ENCODE data around the gene EHD2.
"Not testable (repeated sequence)": the region's sequence is repeated elsewhere in the genome, so short reads cannot be mapped to it uniquely, and the experiment has no call there.

EHD2 gene

DNA sequence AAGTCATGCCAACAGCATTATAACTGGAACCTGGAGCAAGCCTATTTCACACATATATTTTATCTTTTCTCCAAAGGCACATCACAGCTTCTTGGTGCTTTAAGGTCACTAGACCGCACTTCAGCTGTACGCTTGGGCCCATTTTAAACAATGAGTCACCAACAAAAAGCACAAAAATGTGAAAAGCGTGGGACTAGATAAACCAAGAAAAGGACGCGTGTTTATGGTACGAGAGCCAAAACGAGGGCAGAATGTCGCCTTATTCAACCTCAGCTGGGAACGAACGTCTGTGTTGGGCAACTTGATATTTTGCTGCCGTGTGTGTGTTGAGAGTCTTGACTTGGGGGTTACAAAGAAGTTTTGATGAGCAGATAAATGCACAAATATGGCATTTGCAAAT is 9.2 kb upstream of the EHD2 start:
- DNase-seq = no peak
- in situ Hi-C loops (cut with MboI; ENCODE audit: low pct_unique_long_range_greater_than_20kb, low sequenced_read_pairs) = no loop called here

DNA sequence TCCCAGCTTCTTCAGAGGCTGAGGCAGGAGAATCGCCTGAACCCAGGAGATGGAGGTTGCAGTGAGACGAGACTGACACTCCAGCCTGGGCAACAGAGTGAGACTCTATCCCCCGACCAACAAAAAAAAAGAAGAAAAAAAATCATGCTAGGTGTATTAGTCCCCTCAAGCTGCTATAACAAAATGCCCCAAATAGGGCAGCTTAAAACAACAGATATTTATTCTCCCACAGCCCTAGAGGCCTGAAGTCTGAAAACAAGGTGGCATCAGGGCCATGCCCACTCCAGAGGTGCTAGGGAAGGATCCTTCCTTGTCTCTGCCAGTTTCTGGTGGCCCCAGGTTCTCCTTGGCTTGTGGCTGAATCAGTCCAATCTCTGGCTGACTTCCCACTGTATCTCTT is 8.6 kb upstream of the EHD2 start:
- DNase-seq = no peak
- in situ Hi-C loops (cut with MboI; ENCODE audit: low pct_unique_long_range_greater_than_20kb, low sequenced_read_pairs) = no loop called here

DNA sequence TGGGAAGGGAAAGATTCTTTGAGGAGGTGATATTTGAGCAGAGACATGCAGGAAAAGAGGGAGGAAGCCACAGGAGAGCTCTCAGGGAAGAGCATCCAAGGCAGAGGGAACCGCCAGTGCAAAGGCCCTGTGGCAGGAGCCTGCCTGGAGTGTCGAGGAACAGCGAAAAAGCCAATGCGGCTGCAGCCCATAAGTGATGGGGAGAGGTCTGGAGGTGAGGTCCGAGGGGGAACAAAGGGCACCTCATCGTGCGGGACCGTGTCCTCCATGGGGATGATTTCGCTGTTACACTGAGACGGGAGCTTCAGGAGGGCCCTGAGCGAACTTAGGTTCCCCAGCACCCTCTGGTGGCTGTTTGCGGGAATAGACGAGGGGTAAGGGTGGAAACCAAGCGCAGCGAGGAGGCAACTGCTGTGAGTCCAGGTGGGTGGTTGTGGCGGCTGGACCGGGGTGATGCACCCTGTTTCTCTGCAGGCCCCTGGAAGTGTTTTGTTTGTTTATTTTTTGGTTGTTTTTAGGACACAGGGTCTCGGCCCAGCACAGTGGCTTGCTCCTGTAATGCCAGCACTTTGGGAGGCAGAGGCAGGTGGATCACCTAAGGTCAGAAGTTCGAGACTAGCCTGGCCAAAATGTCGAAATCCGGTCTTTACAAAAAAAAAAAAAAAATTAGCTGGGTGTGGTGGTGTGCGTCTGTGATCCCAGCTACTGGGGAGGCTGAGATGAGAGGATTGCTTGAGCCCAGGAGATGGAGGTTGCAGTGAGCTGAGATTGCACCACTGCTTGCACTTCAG is 5.9 kb upstream of the EHD2 start:
- DNase-seq = peak; percentile 86
- in situ Hi-C loops (cut with MboI; ENCODE audit: low pct_unique_long_range_greater_than_20kb, low sequenced_read_pairs) = no loop called here

DNA sequence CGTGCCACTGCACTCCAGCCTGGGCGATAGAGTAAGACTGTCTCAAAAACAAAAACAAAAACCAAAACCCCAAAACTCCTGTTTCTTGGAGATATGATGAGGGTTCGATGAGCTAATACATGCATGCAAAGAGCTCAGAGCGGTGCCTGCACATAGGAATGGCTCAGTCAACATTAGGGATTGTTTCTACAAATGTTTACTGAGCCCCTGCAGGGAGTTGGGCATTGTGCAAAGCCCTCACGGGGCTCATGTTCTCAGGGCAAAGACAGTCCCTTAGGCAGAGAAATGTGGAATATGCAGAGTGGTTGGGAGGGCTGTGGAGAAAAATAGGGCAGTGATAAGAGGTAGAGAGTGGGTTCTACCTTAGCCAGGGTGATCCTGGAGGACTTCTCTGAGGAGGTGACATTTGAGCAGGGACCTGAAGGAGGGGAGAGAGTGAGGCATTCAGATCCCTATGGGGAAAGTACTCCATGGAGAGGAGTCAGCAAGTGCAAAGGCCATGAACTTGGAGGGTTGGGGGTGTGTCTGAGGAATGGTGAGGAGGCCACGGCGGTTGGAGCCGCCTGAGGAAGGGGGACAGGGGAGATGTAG is 1.5 kb upstream of the EHD2 start:
- in situ Hi-C loops (cut with MboI; ENCODE audit: low pct_unique_long_range_greater_than_20kb, low sequenced_read_pairs) = no loop called here

DNA sequence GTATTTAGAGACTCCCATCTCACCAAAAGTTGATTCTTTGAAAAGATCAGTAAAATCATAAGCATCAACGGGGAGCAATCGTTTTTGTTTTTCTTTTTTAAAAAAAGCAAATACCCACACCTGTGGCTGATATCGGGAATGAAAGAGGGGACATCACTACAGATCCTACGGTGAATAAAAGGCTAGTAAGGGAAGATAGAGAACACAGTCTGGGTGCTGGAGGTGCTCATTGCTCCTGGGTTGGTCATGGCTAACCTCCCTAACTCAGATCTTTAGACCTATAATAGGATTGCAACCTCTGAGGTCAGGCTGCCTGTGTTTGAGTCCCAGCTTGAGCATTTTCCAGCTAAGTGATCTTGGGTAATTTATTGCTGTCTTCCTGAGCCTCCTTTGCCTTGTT is 1.1 kb downstream of the EHD2 start:
- no peak for DNase-seq
- in situ Hi-C loops (cut with MboI; ENCODE audit: low pct_unique_long_range_greater_than_20kb, low sequenced_read_pairs) = no loop called here

More for the DNA sequence above, 1.5 kb upstream of the EHD2 start:
- DNase-seq = no peak

DNA sequence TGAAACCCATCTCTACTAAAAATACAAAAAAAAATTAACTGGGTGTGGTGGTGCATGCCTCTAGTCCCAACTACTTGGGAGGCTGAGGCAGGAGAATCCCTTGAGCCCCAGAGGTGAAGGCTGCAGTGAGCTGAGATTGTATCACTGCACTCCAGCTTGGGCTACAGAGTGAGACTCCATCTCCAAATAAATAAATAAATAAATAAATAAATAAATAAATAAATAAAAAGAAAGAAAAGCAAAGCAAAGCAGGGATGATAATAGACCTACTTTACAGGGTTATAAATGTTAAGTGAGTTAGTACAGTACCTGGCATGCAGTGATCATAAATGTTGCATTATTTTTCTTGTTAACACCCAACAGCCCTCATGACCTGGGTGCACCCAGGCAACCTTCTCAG is 1.6 kb downstream of the EHD2 start:
- DNase-seq; in situ Hi-C loops (cut with MboI; ENCODE audit: low pct_unique_long_range_greater_than_20kb, low sequenced_read_pairs): not testable (repeated sequence)

DNA sequence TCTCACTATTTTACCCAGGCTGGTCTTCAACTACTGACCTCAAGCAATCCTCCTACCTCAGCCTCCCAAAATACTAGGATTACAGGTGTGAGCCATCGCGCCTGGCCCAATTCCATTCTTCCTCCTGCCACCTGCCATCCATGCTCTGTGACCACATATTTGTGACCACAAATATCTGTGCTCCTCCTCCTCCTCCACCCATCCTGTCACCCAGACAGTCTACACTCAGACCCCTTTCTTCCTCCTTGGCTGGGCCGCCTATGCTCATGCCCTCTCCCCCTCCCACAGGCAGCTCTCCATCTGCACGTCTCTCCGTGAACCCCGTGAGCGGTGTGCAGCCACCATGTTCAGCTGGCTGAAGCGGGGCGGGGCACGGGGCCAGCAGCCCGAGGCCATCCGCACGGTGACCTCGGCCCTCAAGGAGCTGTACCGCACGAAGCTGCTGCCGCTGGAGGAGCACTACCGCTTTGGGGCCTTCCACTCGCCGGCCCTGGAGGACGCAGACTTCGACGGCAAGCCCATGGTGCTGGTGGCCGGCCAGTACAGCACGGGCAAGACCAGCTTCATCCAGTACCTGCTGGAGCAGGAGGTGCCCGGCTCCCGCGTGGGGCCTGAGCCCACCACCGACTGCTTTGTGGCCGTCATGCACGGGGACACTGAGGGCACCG is 3.2 kb downstream of the EHD2 start:
- no peak for DNase-seq
- in situ Hi-C loops (cut with MboI; ENCODE audit: low pct_unique_long_range_greater_than_20kb, low sequenced_read_pairs) = no loop called here

DNA sequence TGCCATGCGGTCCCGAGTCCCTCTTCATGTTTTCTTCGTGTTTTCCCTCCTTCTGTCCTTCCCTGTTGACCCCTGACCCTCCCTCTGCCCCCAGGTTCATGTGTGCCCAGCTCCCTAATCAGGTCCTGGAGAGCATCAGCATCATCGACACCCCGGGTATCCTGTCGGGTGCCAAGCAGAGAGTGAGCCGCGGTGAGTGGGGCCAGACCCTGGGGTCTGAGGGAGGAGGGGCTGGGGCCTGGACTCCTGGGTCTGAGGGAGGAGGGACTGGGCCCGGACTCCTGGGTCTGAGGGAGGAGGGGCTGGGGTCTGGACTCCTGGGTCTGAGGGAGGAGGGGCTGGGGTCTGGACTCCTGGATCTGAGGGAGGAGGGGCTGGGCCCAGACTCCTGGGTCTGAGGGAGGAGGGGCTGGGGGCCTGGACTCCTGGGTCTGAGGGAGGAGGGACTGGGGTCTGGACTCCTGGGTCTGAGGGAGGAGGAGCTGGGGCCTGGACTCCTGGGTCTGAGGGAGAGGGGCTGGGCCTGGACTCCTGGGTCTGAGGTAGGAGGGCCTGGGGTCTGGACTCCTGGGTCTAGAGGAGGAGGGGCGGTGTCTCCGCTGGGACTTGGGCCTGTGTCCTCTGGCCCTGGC is 5.3 kb downstream of the EHD2 start:
- in situ Hi-C loops (cut with MboI; ENCODE audit: low pct_unique_long_range_greater_than_20kb, low sequenced_read_pairs) = not testable (repeated sequence)

DNA sequence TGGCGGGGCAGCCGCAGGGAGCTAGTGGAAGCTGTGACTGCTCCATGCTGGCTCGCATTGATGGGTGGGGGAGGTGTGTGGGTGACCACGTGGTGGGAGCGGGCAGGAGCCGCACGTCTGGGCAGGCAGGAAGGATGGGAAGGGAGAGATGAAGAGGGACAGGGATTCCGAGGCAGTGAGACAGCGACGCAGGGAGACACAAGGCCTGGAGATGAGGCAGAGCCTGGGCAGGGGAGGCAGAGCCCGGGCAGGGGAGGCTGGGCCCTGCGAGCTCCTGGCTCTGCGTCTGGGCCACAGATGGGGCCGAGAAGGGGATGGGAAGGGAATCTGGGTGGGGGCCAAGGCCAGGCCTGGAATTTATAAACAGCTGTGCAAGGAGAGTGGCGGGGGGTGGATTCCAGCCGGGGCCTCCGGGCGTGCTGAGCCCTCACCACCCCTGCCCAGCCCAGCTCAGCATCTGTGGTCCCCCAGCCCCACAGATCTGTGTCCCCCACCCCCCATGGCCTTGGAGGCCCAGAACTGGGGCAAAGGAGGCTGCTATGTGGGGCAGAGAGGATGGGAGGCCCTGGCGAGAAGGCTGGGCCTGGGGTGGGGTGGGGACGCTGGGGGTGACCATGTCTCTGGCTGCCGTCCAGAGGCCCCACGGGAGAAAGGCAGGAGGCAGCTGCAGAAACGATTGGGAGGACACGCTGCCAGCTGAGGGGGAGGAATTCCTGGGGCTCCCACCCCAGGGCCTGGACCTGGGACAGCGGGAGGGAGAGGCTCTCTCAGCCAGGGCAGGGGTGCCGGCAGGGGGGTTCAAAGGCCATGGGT is 6.0 kb downstream of the EHD2 start:
- no peak for DNase-seq
- in situ Hi-C loops (cut with MboI; ENCODE audit: low pct_unique_long_range_greater_than_20kb, low sequenced_read_pairs) = no loop called here

More for the DNA sequence above, 5.3 kb downstream of the EHD2 start:
- DNase-seq = not testable (repeated sequence)

DNA sequence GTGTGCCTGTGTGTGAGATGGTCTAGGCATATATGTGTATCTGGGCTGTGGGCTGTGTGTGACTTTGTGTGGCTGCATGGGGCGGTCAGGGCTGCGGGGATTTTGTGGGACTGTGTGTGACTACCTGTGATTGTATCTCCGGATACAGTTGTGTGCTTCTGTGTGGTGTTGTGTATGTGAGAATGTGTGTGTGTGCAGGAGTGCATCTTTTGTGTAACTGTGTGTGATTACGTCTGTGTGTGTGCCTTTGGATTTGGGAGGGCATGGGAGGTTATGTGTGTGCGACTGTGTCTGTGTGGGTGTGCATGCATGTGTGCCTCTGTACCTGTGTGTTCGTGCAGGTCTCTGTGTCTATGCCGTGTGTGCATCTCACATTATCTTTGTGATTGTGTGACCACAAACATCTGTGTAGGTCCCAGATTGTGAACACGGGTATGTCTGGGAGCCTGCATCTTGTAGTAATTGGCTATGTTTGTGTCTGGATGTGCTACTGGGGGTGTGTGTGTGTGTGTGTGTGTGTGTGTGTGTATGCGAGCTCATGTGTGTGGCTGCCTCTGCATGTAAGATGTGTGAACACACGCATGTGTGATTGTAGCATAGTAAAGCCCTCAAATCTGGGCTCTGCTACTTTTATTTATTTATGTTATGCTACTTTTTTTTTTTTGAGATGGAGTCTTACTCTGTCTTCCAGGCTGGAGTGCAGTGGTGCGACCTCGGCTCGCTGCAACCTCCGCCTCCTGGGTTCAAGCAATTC is 7.6 kb downstream of the EHD2 start:
- in situ Hi-C loops (cut with MboI; ENCODE audit: low pct_unique_long_range_greater_than_20kb, low sequenced_read_pairs) = no loop called here
- DNase-seq = no peak

DNA sequence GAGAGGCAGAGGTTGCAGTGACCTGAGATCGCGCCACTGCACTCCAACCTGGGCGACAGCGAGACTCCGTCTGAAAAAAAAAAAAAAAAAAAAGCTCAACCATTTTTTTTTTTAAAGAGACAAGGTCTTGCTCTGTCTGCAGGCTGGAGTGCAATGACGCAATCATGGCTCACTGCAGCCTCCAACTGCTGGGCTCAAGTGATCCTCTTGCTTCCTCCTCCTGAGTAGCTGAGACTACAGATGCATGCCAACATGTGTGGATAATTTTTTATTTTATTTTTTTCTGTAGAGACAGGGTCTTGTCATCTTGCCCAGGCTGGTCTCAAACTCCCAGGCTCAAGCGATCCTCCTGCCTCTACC is 10.3 kb downstream of the EHD2 start:
- DNase-seq = peak; percentile 87
- in situ Hi-C loops (cut with MboI; ENCODE audit: low pct_unique_long_range_greater_than_20kb, low sequenced_read_pairs) = no loop called here

DNA sequence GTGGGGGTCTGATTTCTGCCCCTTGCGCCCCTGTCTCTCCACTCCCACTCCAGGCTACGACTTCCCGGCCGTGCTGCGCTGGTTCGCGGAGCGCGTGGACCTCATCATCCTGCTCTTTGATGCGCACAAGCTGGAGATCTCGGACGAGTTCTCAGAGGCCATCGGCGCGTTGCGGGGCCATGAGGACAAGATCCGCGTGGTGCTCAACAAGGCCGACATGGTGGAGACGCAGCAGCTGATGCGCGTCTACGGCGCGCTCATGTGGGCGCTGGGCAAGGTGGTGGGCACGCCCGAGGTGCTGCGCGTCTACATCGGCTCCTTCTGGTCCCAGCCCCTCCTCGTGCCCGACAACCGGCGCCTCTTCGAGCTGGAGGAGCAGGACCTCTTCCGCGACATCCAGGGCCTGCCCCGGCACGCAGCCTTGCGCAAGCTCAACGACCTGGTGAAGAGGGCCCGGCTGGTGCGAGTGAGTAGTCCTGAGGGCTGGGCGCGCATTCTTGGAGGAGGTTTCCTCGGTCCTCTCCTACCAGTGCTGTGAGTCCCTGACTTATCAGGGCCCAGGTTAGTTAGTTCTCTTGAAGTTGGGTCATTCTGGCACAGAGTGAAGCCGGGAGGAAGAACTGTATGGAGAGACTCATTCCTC is 12.7 kb downstream of the EHD2 start:
- in situ Hi-C loops (cut with MboI; ENCODE audit: low pct_unique_long_range_greater_than_20kb, low sequenced_read_pairs) = no loop called here
- no peak for DNase-seq

DNA sequence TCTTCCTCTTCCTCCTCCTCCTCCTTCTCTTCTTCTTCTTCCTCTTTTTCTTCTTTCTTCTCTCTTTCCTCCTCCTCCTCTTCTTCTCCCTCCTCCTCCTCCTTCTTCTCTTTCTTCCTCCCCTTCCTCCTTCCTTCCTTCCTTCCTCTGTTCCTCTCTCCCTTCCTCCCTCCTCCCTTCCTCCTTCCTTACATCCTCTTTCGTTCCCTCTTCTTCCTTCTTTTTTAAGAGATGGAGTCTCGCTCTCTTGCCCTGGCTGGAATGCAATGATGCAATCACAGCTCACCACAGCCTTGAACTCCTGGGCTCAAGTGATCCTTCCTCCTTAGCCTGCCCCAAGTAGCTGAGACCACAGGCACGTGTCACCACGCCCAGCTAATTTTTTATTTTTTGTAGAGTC is 13.2 kb downstream of the EHD2 start:
- DNase-seq = peak; percentile 67
- in situ Hi-C loops (cut with MboI; ENCODE audit: low pct_unique_long_range_greater_than_20kb, low sequenced_read_pairs) = no loop called here

DNA sequence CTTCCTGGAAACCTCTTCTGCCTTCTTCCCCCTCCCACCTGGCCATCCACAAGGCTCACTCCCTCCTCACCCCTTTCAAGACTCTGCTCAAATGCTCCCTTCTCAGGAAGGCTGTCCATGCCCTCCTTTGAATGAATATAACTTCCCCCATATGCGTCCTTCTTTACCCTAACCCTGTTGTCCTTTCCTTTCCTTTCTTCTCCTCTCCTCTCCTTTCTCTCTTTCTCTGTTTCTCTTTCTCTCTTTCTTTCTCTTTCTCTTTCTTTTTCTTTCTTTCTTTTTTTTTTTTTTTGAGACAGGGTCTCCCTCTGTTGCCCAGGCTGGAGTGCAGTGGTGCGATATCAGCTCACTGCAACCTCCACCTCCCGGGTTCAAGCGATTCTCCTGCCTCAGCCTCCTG is 15.1 kb downstream of the EHD2 start:
- peak; percentile 47 for DNase-seq
- in situ Hi-C loops (cut with MboI; ENCODE audit: low pct_unique_long_range_greater_than_20kb, low sequenced_read_pairs) = not testable (repeated sequence)

DNA sequence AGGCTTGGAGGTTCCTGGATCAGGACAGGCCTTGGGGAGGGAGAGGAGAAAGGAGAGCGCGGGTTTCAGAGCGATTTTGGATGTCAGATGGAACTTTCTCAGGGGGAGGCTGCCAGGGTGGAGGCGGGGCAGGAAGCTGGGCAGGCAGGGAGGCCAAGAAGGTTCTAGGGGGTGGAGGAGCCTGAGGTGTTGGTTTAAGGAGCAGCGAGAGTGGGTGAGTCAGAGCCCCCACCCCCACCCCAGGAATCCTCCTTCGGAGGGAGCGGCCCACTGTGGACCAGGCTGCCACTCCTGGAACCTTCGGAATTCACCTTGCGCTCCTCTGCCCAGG is 16.2 kb downstream of the EHD2 start:
- DNase-seq = peak; percentile 76

DNA sequence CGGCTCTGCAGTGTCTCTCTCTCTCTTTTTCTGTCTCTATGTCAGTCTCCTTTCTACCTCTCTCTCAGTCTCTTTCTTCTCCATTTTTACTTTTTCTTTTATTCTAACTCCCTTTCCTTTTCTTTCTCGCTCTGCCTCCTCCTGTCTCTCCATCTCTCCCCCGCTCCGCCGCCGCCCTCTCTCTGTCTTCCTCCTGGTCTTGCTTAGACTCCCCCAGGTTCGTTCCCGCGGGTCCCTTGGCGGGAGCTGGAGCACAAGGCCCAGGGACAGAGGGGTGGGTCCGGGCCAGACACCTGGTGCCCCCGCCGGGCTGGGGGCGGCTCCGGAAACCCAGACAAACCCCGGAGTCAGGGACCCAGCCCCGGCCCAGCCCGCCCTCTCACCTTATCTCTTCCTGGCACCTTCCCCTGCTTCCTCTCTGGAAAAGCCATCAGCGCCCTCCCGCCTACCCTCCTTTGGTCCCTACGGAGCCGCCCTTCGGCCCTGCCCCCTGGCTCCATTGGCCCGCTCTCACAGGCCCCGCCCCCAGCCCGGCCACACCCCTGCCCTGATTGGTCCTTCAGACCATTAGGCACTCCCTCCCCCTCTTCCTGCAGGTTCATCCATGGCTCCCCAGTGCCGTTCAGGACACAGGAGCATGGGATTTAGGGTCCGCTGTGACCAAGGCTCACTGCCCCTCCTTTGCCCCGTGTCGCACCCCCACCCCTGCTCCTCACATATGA is 16.7 kb downstream of the EHD2 start:
- DNase-seq = peak; percentile 94
- in situ Hi-C loops (cut with MboI; ENCODE audit: low pct_unique_long_range_greater_than_20kb, low sequenced_read_pairs) = no loop called here

More for the DNA sequence above, 16.2 kb downstream of the EHD2 start:
- in situ Hi-C loops (cut with MboI; ENCODE audit: low pct_unique_long_range_greater_than_20kb, low sequenced_read_pairs) = no loop called here

DNA sequence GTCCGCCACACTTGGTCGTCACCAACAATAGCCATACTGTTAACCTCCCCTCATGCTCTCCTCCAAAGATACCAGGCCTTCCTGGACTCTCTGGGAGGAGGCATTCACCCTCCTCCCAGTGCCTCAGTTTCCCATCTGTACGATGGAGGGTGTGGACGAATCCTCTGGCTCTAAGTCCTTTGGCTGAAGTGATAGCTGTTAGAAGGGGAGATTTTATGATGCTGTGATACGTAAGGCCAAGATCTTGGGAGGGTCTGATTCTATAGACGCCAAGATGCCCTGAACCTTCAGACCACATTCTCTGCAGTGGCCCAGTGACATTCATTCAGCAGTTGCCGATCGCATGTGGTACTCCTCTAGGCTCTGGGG is 17.3 kb downstream of the EHD2 start:
- no peak for DNase-seq
- in situ Hi-C loops (cut with MboI; ENCODE audit: low pct_unique_long_range_greater_than_20kb, low sequenced_read_pairs) = no loop called here

DNA sequence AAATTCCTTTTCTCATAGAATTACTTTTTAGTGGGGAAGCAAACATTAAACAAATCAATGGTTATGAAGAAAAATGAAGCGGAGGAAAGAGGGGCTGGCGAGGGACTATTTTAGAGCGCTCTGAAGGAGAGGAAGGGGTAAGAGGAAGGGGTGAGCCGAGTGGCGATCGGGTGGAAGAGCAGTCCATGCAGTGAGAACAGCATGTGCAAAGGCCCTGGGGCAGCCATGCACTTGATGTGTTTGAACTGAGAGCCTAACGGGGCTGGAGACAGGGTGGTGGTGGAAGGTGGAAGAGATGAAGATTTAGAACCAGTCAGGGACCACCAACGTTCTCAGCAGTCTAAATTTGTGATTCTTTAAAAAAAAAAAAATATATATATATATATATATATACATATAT is 17.7 kb downstream of the EHD2 start:
- in situ Hi-C loops (cut with MboI; ENCODE audit: low pct_unique_long_range_greater_than_20kb, low sequenced_read_pairs) = no loop called here
- DNase-seq = no peak
